MG63 (cell line): Measurements from ENCODE around the gene PAM. TPM values are rescaled to one million over a fixed set of nuclear protein-coding genes. Genes with fewer than 3 reads are reported as not detected.

ENCODE experiments used
- DNase-seq: peaks from one replicate; pipeline ENCODE4 v3.0.0-alpha.2; 2020
- H3K27me3 ChIP-seq: fragments of 250-450 bp; sonication (Bioruptor Pico); 2 replicates; pipeline ENCODE4 v1.5.1; 2020; ENCODE audit warnings: mild to moderate bottlenecking, moderate library complexity
- H3K36me3 ChIP-seq: fragments of 250-450 bp; sonication (Bioruptor Pico); 2 replicates; pipeline ENCODE4 v1.5.1; 2020; ENCODE audit warnings: mild to moderate bottlenecking, moderate library complexity
- H3K4me3 ChIP-seq: fragments of 250-450 bp; sonication (Bioruptor Pico); 2 replicates; pipeline ENCODE4 v1.5.1; 2020; ENCODE audit warnings: mild to moderate bottlenecking, moderate library complexity
- H3K9me3 ChIP-seq: fragments of 250-450 bp; sonication (Bioruptor Pico); 2 replicates; pipeline ENCODE4 v1.5.1; 2020; ENCODE audit warnings: mild to moderate bottlenecking, moderate library complexity
- total RNA-seq: library from RNA; depleted of rRNA; stranded (reverse); fragments of >200 nt; shearing (Covaris generic); gene quantifications from 2 replicates; pipeline ENCODE4 v1.2.3, GENCODE V29; 2014; ENCODE audit warnings: low replicate concordance

The PAM gene
- total RNA-seq, 1 experiment from 2014 or later: 119 TPM

GRCh38 chr5:102794677-102795331 is 39.7 kb downstream of the PAM start:
- H3K4me3 ChIP-seq: no peak overlapping the region
- H3K36me3 ChIP-seq: no peaks in the 10 kb centered on the region
- no peaks in the 10 kb centered on the region for H3K9me3 ChIP-seq
- no peaks in the 10 kb centered on the region for H3K27me3 ChIP-seq
- DNase-seq: no peak

DNA sequence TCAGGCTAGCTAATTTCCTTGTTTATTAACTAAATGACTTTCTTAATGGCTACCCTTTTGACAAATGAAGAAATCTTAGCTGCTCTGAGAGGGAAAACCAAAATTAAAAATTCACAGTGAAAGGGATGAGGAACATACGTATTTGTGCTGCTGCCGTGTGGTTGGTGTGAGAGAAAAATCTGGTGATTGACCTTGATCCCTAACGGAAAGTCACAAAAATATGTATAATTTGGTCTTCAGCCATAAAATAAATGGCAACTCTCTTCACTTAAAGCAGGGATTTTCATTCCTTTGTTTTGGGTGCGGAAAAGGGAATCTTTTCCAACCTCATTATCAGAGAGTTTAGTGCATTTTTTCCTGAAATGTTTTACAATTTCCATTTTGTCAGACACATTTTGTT is 40.4 kb downstream of the PAM start:
- no peaks in the 10 kb centered on the region for H3K27me3 ChIP-seq
- H3K9me3 ChIP-seq: no peaks in the 10 kb centered on the region
- H3K4me3 ChIP-seq: no peak overlapping the region
- H3K36me3 ChIP-seq: no peaks in the 10 kb centered on the region
- DNase-seq: no peak

- Histone ChIP-seq H3K27me3 (no peaks in the 10 kb centered on the region), H3K36me3 (no peaks in the 10 kb centered on the region), H3K9me3 (no peaks in the 10 kb centered on the region), H3K4me3 (no peak overlapping the region)
- no peak for DNase-seq
Observed at GRCh38 chr5:102796009-102796408, 40.9 kb downstream of the PAM start.

DNA sequence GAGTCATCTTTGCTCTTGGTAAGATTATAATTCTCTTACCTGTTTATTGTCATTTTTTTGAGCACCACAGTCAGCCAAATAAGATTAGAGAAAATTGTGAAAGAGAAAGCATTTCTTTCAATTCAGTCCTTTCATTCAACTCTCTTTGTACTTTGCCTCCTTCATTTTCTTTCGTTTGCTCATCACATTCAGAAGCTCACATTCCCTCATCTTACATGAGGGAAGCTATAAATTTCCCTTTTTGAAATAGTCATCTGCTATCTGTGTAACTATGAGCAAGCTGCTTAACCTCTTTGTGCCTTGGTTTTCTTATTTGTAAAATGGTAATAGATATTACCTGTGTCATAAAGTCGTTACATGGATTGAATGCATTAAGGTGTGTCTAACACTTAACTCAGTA is 41.4 kb downstream of the PAM start:
- no peaks in the 10 kb centered on the region for H3K27me3 ChIP-seq
- H3K9me3 ChIP-seq: no peaks in the 10 kb centered on the region
- DNase-seq: no peak
- H3K36me3 ChIP-seq: no peaks in the 10 kb centered on the region
- H3K4me3 ChIP-seq: no peak overlapping the region

GRCh38 chr5:102797322-102797884 is 42.3 kb downstream of the PAM start:
- no peak for DNase-seq

GRCh38 chr5:102798104-102798785 is 43.1 kb downstream of the PAM start:
- no peak for DNase-seq
- H3K36me3 ChIP-seq: no peaks in the 10 kb centered on the region
- no peaks in the 10 kb centered on the region for H3K9me3 ChIP-seq
- no peaks in the 10 kb centered on the region for H3K27me3 ChIP-seq
- H3K4me3 ChIP-seq: no peak overlapping the region

More at GRCh38 chr5:102797322-102797884, 42.3 kb downstream of the PAM start:
- H3K9me3 ChIP-seq: no peaks in the 10 kb centered on the region
- H3K27me3 ChIP-seq: no peaks in the 10 kb centered on the region
- H3K36me3 ChIP-seq: no peaks in the 10 kb centered on the region
- no peak overlapping the region for H3K4me3 ChIP-seq

GRCh38 chr5:102799017-102799416 is 43.9 kb downstream of the PAM start:
- Histone ChIP-seq H3K9me3 (no peaks in the 10 kb centered on the region), H3K27me3 (no peaks in the 10 kb centered on the region), H3K4me3 (no peak overlapping the region), H3K36me3 (no peaks in the 10 kb centered on the region)
- DNase-seq: no peak

DNA sequence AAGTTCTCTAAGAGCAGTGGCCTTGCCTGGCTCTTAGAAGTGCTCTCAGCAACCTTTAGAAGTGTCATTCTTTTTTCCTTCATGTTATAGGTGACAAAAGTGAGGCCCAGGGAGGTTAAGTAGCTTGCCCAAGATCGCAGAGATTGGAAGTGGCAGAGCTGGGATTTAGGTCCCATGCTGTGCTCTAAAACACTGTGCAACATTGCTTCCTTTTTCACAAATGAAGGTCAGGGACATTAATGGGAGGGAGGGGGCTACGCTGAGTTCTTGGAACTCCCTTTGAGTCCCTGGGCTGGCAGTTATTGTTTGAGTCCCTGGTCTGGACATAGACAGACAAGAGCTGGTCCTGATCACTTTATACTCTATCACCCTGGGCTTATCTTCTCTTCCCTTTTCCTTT is 45.3 kb downstream of the PAM start:
- Histone ChIP-seq H3K4me3 (no peak overlapping the region), H3K27me3 (no peaks in the 10 kb centered on the region), H3K36me3 (no peaks in the 10 kb centered on the region), H3K9me3 (no peaks in the 10 kb centered on the region)
- DNase-seq: no peak

DNA sequence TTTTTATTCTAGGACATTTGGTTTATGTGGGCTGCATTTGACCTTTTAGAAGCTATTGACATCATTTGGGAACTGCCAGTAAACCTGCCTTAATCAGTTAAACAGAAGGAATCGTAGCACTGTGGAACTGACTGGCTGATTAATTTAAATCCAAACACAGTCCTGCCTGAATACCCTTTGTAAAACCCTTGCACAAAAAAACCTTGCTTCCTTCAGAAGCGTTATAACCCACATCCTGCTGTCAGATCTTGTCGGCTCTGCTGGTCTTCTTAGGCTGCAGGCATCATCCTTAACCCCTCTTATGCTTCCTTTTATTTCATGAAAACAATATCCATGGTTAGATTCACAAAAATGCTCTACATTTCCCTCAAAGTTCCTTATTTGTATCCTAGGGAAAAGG is 46.3 kb downstream of the PAM start:
- no peaks in the 10 kb centered on the region for H3K36me3 ChIP-seq
- DNase-seq: no peak
- no peaks in the 10 kb centered on the region for H3K9me3 ChIP-seq
- no peaks in the 10 kb centered on the region for H3K27me3 ChIP-seq
- H3K4me3 ChIP-seq: no peak overlapping the region

GRCh38 chr5:102802708-102803458 is 47.8 kb downstream of the PAM start:
- Histone ChIP-seq H3K9me3 (no peaks in the 10 kb centered on the region), H3K27me3 (no peaks in the 10 kb centered on the region), H3K4me3 (no peak overlapping the region), H3K36me3 (no peaks in the 10 kb centered on the region)
- no peak for DNase-seq

DNA sequence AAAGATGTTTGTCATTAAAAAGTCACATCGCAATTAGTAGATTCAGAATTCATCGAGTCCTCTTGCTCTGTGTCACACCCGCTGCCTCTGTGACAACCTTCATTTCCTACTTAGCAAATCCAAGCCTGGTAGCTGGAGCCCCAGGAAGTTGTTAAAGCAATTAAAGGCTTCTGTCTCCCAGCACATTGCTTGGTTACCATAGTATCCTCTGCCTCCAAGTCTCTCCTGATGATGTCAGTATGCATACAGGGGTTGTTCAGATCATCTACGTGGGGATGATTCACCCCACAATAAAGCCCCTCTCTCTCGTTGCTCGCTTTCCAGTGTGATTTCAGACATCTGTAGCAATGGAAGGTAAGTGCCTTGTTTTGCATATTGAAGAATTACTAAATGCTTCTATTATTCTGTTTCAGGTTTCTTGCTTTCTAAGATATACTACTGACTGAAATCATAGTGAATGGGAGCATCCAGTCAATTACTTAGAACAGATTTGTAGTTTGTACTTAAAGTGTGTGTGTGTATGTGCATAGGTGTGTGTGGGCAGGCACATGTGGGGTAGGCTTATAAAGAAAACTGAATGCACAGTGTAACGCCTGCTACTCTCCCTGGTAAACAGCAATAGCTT is 52.9 kb downstream of the PAM start:
- H3K4me3 ChIP-seq: no peak overlapping the region
- DNase-seq: no peak
- H3K36me3 ChIP-seq: no peaks in the 10 kb centered on the region
- H3K9me3 ChIP-seq: no peaks in the 10 kb centered on the region
- no peaks in the 10 kb centered on the region for H3K27me3 ChIP-seq

GRCh38 chr5:102809033-102809432 is 53.9 kb downstream of the PAM start:
- DNase-seq: no peak
- no peaks in the 10 kb centered on the region for H3K36me3 ChIP-seq
- no peaks in the 10 kb centered on the region for H3K9me3 ChIP-seq
- no peaks in the 10 kb centered on the region for H3K27me3 ChIP-seq
- no peak overlapping the region for H3K4me3 ChIP-seq

GRCh38 chr5:102811972-102812371 is 56.9 kb downstream of the PAM start:
- Histone ChIP-seq H3K4me3 (no peak overlapping the region), H3K9me3 (no peaks in the 10 kb centered on the region), H3K27me3 (no peaks in the 10 kb centered on the region), H3K36me3 (no peaks in the 10 kb centered on the region)
- DNase-seq: no peak

DNA sequence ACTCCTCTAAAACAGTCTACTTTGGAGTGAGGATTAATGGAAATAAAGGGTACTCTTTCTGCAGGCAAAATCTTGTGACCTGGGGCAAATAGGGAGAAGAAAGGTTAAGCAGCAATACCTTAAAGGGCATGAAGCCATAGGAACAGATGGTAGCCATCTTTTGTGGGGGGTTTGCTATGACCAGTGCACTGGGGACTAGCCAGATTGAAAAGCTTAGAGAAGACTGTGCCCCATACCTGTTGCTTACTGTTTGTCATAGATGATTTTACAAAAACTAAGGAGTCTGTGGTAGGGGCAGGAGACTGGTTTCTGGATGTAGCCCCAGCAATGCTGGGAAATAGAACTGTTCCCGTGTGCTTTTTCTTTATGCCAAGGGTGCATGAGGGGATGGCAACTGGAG is 58.6 kb downstream of the PAM start:
- Histone ChIP-seq H3K36me3 (no peaks in the 10 kb centered on the region), H3K4me3 (no peak overlapping the region), H3K9me3 (no peaks in the 10 kb centered on the region), H3K27me3 (no peaks in the 10 kb centered on the region)
- no peak for DNase-seq

GRCh38 chr5:102815084-102815483 is 60.0 kb downstream of the PAM start:
- Histone ChIP-seq H3K36me3 (no peaks in the 10 kb centered on the region), H3K9me3 (no peaks in the 10 kb centered on the region), H3K4me3 (no peak overlapping the region), H3K27me3 (no peaks in the 10 kb centered on the region)
- DNase-seq: no peak

- no peaks in the 10 kb centered on the region for H3K27me3 ChIP-seq
- H3K4me3 ChIP-seq: no peak overlapping the region
- H3K36me3 ChIP-seq: no peaks in the 10 kb centered on the region
- H3K9me3 ChIP-seq: no peaks in the 10 kb centered on the region
- DNase-seq: no peak
Observed at GRCh38 chr5:102815540-102816332, 60.6 kb downstream of the PAM start.
